ENCODE results near the gene DUS4L. TPM values are rescaled to one million over a fixed set of nuclear protein-coding genes. Genes with fewer than 3 reads are reported as not detected.
A peak's percentile ranks its signal among the peaks of the same experiment; 100 is the strongest.

The DUS4L gene
- total and polyA plus RNA-seq, 2 of the 13 experiments (the other 11 are each of a cell fraction or from before 2014, with no cell fraction given): 5.6 to 9.8 TPM

DNA sequence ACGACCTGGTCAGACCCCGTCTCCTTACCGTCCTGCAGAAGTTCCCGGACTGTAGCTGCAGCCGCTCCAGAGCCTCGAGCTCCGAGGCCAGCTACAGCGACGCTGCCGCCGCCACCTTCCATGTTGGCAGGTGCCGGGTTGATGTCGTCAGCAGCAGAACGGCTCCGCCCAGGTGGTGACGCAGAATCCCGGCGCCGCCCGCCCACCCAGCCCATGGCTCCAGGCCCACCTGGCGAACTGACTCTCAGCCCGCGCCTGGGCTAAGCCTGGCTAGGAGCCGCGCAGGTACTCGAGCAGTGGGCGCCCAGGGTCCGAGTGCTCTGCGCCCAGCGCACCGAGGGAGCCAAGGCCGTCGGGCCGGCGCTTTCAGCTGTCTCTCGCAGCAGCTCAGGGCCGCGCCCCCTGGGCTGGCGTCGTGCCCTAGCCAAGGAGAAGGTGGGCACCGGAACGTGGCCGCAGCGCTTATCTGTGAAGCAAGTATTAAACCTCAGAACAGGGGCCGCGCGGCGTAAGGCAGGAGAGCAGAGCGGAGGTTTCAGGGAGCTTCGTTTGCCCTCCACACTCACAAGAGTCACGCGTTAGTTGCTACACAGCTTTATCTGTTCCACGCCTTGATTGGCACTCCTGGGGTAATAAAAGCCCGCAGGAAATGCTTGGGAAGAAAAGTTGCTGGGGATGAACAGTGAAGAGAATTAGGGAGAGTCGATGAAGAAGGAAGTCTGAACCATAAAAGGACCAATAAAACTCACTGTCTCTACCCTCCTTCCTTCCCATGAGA lies at the start of gene DUS4L, which contains the start of gene COG5 (continued):
- TF ChIP-seq, protein P1, sequence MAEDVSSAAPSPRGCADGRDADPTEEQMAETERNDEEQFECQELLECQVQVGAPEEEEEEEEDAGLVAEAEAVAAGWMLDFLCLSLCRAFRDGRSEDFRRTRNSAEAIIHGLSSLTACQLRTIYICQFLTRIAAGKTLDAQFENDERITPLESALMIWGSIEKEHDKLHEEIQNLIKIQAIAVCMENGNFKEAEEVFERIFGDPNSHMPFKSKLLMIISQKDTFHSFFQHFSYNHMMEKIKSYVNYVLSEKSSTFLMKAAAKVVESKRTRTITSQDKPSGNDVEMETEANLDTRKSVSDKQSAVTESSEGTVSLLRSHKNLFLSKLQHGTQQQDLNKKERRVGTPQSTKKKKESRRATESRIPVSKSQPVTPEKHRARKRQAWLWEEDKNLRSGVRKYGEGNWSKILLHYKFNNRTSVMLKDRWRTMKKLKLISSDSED (CRISPR knock-in tag; IDR thresholded peaks at IDR 0.05): no peak
- TF ChIP-seq, protein P2, sequence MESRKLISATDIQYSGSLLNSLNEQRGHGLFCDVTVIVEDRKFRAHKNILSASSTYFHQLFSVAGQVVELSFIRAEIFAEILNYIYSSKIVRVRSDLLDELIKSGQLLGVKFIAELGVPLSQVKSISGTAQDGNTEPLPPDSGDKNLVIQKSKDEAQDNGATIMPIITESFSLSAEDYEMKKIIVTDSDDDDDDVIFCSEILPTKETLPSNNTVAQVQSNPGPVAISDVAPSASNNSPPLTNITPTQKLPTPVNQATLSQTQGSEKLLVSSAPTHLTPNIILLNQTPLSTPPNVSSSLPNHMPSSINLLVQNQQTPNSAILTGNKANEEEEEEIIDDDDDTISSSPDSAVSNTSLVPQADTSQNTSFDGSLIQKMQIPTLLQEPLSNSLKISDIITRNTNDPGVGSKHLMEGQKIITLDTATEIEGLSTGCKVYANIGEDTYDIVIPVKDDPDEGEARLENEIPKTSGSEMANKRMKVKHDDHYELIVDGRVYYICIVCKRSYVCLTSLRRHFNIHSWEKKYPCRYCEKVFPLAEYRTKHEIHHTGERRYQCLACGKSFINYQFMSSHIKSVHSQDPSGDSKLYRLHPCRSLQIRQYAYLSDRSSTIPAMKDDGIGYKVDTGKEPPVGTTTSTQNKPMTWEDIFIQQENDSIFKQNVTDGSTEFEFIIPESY (CRISPR knock-in tag; IDR thresholded peaks at IDR 0.05): no peak
- no peak for TF ChIP-seq GTF2F1 (IDR thresholded peaks at IDR 0.05; ENCODE audit: low read length)
- TF ChIP-seq, protein P3, sequence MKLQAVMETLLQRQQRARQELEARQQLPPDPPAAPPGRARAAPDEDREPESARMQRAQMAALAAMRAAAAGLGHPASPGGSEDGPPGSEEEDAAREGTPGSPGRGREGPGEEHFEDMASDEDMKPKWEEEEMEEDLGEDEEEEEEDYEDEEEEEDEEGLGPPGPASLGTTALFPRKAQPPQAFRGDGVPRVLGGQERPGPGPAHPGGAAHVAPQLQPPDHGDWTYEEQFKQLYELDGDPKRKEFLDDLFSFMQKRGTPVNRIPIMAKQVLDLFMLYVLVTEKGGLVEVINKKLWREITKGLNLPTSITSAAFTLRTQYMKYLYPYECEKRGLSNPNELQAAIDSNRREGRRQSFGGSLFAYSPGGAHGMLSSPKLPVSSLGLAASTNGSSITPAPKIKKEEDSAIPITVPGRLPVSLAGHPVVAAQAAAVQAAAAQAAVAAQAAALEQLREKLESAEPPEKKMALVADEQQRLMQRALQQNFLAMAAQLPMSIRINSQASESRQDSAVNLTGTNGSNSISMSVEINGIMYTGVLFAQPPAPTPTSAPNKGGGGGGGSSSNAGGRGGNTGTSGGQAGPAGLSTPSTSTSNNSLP (IDR thresholded peaks at IDR 0.05; ENCODE audit: low read depth, low read length): no peak
- TF ChIP-seq RFXANK (CRISPR knock-in tag; IDR thresholded peaks at IDR 0.05): peak; percentile 47; the same call in 1 of the 2 replicates
- no peak for TF ChIP-seq ZNF577 (CRISPR knock-in tag; IDR thresholded peaks at IDR 0.05; ENCODE audit: borderline replicate concordance, low read depth)
- TF ChIP-seq, protein P4, sequence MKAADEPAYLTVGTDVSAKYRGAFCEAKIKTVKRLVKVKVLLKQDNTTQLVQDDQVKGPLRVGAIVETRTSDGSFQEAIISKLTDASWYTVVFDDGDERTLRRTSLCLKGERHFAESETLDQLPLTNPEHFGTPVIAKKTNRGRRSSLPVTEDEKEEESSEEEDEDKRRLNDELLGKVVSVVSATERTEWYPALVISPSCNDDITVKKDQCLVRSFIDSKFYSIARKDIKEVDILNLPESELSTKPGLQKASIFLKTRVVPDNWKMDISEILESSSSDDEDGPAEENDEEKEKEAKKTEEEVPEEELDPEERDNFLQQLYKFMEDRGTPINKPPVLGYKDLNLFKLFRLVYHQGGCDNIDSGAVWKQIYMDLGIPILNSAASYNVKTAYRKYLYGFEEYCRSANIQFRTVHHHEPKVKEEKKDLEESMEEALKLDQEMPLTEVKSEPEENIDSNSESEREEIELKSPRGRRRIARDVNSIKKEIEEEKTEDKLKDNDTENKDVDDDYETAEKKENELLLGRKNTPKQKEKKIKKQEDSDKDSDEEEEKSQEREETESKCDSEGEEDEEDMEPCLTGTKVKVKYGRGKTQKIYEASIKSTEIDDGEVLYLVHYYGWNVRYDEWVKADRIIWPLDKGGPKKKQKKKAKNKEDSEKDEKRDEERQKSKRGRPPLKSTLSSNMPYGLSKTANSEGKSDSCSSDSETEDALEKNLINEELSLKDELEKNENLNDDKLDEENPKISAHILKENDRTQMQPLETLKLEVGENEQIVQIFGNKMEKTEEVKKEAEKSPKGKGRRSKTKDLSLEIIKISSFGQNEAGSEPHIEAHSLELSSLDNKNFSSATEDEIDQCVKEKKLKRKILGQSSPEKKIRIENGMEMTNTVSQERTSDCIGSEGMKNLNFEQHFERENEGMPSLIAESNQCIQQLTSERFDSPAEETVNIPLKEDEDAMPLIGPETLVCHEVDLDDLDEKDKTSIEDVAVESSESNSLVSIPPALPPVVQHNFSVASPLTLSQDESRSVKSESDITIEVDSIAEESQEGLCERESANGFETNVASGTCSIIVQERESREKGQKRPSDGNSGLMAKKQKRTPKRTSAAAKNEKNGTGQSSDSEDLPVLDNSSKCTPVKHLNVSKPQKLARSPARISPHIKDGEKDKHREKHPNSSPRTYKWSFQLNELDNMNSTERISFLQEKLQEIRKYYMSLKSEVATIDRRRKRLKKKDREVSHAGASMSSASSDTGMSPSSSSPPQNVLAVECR (CRISPR knock-in tag; IDR thresholded peaks at IDR 0.05; ENCODE audit: borderline replicate concordance): peak; percentile 98
- TF ChIP-seq KDM5A (IDR thresholded peaks at IDR 0.05; ENCODE audit: borderline replicate concordance, low read length): peak; percentile 89
- TF ChIP-seq, protein P5, sequence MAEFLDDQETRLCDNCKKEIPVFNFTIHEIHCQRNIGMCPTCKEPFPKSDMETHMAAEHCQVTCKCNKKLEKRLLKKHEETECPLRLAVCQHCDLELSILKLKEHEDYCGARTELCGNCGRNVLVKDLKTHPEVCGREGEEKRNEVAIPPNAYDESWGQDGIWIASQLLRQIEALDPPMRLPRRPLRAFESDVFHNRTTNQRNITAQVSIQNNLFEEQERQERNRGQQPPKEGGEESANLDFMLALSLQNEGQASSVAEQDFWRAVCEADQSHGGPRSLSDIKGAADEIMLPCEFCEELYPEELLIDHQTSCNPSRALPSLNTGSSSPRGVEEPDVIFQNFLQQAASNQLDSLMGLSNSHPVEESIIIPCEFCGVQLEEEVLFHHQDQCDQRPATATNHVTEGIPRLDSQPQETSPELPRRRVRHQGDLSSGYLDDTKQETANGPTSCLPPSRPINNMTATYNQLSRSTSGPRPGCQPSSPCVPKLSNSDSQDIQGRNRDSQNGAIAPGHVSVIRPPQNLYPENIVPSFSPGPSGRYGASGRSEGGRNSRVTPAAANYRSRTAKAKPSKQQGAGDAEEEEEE (CRISPR knock-in tag; IDR thresholded peaks at IDR 0.05; ENCODE audit: borderline replicate concordance): no peak
- peak; percentile 92 for TF ChIP-seq POLR2G (IDR thresholded peaks at IDR 0.05; ENCODE audit: low read depth, low read length)
- peak; percentile 69 for TF ChIP-seq CBX1 (IDR thresholded peaks at IDR 0.05; ENCODE audit: low read depth)
- TF ChIP-seq ZNF7 (CRISPR knock-in tag; IDR thresholded peaks at IDR 0.05): no peak
- TF ChIP-seq, protein P6, sequence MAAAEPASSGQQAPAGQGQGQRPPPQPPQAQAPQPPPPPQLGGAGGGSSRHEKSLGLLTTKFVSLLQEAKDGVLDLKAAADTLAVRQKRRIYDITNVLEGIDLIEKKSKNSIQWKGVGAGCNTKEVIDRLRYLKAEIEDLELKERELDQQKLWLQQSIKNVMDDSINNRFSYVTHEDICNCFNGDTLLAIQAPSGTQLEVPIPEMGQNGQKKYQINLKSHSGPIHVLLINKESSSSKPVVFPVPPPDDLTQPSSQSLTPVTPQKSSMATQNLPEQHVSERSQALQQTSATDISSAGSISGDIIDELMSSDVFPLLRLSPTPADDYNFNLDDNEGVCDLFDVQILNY (CRISPR knock-in tag; conservative IDR thresholded peaks at IDR 0.05): no peak
- peak; percentile 67 for TF ChIP-seq JARID2 (CRISPR knock-in tag; IDR thresholded peaks at IDR 0.05; ENCODE audit: insufficient replicate concordance)
